Hematopoietic multipotent progenitor cell treated with erythropoietin and hydrocortisone succinate and interleukin-3 and kit ligand, for 4 days (in vitro differentiated cells): ENCODE measurements around the gene TTLL9.

ENCODE experiments used
- DNase-seq: peaks from one replicate; pipeline ENCODE4 v3.0.0-alpha.2; 2015

Gene TTLL9

GRCh38 chr20:31837896-31838397, 32.5 kb upstream of the TTLL9 start:
- peak; percentile 29 for DNase-seq

- DNase-seq, result peak; percentile 36
These were observed 31.7 kb upstream of the TTLL9 start for GRCh38 chr20:31838646-31839292.

GRCh38 chr20:31839782-31840487, 30.5 kb upstream of the TTLL9 start:
- peak; percentile 23 for DNase-seq

- DNase-seq, result no peak
These were observed 29.3 kb upstream of the TTLL9 start for GRCh38 chr20:31840906-31841816.

GRCh38 chr20:31841928-31842327, 28.5 kb upstream of the TTLL9 start:
- DNase-seq, result no peak

GRCh38 chr20:31842471-31843157, 27.8 kb upstream of the TTLL9 start:
- DNase-seq, result no peak

- DNase-seq, result no peak
These were observed 27.1 kb upstream of the TTLL9 start for GRCh38 chr20:31843288-31843687.

- DNase-seq, result no peak
These were observed 26.6 kb upstream of the TTLL9 start for GRCh38 chr20:31843881-31844280.

GRCh38 chr20:31844737-31845299, 25.6 kb upstream of the TTLL9 start:
- DNase-seq, result no peak

GRCh38 chr20:31845300-31845863, 25.1 kb upstream of the TTLL9 start, which contains the start of gene FOXS1:
FOXS1 (minus strand) TSS chr20:31845604; CDS start chr20:31845542, 62 bp downstream.
- DNase-seq, result no peak

- no peak for DNase-seq
These were observed 23.7 kb upstream of the TTLL9 start for GRCh38 chr20:31846793-31847138.

GRCh38 chr20:31848088-31848999, 22.1 kb upstream of the TTLL9 start:
- no peak for DNase-seq

- DNase-seq, result no peak
These were observed 21.0 kb upstream of the TTLL9 start for GRCh38 chr20:31849306-31849930.

- DNase-seq, result no peak
These were observed 19.0 kb upstream of the TTLL9 start for GRCh38 chr20:31851240-31851955.

GRCh38 chr20:31853481-31853880, 17.0 kb upstream of the TTLL9 start:
- no peak for DNase-seq

- no peak for DNase-seq
These were observed 13.9 kb upstream of the TTLL9 start for GRCh38 chr20:31856516-31856915.

- no peak for DNase-seq
These were observed 12.3 kb upstream of the TTLL9 start for GRCh38 chr20:31857861-31858759.

GRCh38 chr20:31858760-31859083, 11.7 kb upstream of the TTLL9 start:
- DNase-seq, result no peak
